MM.1S (cell line): ENCODE data around the gene E2F2.

Source experiments
- EZH2 ChIP-seq: fragments of 300-600 bp; sonication (generic); optimal IDR thresholded peaks from 2 replicates; pipeline ENCODE3; 2017; ENCODE audit warnings: low read depth, mild to moderate bottlenecking, antibody characterized with exemption, low read length, mixed read lengths
- EZH2phosphoT487 ChIP-seq: fragments of 300-600 bp; sonication (generic); IDR thresholded peaks from 2 replicates; pipeline ENCODE4 v1.6.1; 2018; ENCODE audit warnings: antibody characterized with exemption, low read length
- TF ChIP-seq, protein P1 (sequence below): fragments of 300-600 bp; sonication (generic); IDR thresholded peaks from 2 replicates; pipeline ENCODE4 v1.5.1; 2016; ENCODE audit warnings: antibody characterized with exemption, low read length, mixed read lengths

DNA sequence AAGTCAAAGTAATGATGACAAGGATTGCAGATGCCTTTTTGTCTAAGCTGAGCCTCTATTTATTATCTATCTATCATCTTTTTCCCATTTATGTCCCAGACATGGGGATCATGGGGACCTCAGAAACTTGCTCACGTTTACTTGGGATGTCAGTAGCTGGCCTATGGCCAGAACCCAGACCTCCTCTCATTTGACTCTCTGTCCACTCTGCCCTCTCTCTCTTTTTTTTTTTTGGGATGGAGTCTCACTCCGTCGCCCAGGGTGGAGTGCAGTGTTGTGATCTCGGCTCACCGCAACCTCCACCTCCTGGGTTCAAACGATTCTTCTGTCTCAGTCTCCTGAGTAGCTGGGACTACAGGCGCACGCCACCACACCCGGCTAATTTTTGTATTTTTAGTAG, 32.0 kb upstream of the E2F2 start:
- TF ChIP-seq, protein P1, sequence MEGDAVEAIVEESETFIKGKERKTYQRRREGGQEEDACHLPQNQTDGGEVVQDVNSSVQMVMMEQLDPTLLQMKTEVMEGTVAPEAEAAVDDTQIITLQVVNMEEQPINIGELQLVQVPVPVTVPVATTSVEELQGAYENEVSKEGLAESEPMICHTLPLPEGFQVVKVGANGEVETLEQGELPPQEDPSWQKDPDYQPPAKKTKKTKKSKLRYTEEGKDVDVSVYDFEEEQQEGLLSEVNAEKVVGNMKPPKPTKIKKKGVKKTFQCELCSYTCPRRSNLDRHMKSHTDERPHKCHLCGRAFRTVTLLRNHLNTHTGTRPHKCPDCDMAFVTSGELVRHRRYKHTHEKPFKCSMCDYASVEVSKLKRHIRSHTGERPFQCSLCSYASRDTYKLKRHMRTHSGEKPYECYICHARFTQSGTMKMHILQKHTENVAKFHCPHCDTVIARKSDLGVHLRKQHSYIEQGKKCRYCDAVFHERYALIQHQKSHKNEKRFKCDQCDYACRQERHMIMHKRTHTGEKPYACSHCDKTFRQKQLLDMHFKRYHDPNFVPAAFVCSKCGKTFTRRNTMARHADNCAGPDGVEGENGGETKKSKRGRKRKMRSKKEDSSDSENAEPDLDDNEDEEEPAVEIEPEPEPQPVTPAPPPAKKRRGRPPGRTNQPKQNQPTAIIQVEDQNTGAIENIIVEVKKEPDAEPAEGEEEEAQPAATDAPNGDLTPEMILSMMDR = no peak
- no peak for TF ChIP-seq EZH2
- TF ChIP-seq EZH2phosphoT487 = no peak
